RKO (cell line): ENCODE measurements around the gene FCGR1A.
"Not testable (repeated sequence)": the region's sequence is repeated elsewhere in the genome, so short reads cannot be mapped to it uniquely, and the experiment has no call there.

Experiments used
- DNase-seq: peaks from one replicate; pipeline ENCODE4 v3.0.0-alpha.2; 2016; ENCODE audit warnings: low spot score

Gene FCGR1A

GRCh38 chr1:149777084-149777483 lies 5.4 kb upstream of the FCGR1A start:
- DNase-seq, result not testable (repeated sequence)

- DNase-seq, result not testable (repeated sequence)
Measured at GRCh38 chr1:149778313-149778712, 4.2 kb upstream of the FCGR1A start.

GRCh38 chr1:149781413-149781984 lies 995 bp upstream of the FCGR1A start:
- DNase-seq, result not testable (repeated sequence)

- DNase-seq, result not testable (repeated sequence)
Measured at GRCh38 chr1:149783289-149783688, 795 bp downstream of the FCGR1A start.

- DNase-seq, result not testable (repeated sequence)
Measured at GRCh38 chr1:149783868-149784267, 1.4 kb downstream of the FCGR1A start.

- not testable (repeated sequence) for DNase-seq
Measured at GRCh38 chr1:149787688-149788451, 5.4 kb downstream of the FCGR1A start.

GRCh38 chr1:149792502-149792901 lies 10.0 kb downstream of the FCGR1A start:
- peak; percentile 54 for DNase-seq

- peak; percentile 64 for DNase-seq
Measured at GRCh38 chr1:149792912-149793515, 10.5 kb downstream of the FCGR1A start.

- not testable (repeated sequence) for DNase-seq
Measured at GRCh38 chr1:149793885-149794284, 11.4 kb downstream of the FCGR1A start.

- DNase-seq, result not testable (repeated sequence)
Measured at GRCh38 chr1:149801628-149802027, 19.1 kb downstream of the FCGR1A start.

GRCh38 chr1:149804417-149805080 lies 22.1 kb downstream of the FCGR1A start:
- not testable (repeated sequence) for DNase-seq

- not testable (repeated sequence) for DNase-seq
Measured at GRCh38 chr1:149810697-149811405, 28.4 kb downstream of the FCGR1A start.

- peak; percentile 74 for DNase-seq
Measured at GRCh38 chr1:149811514-149811889, 29.0 kb downstream of the FCGR1A start.

GRCh38 chr1:149811890-149812829 lies 29.7 kb downstream of the FCGR1A start:
- peak; percentile 93 for DNase-seq

- DNase-seq, result peak; percentile 83
Measured at GRCh38 chr1:149812893-149813801, 30.7 kb downstream of the FCGR1A start.

GRCh38 chr1:149820387-149820786 lies 37.9 kb downstream of the FCGR1A start:
- DNase-seq, result not testable (repeated sequence)

- not testable (repeated sequence) for DNase-seq
Measured at GRCh38 chr1:149826555-149826954, 44.1 kb downstream of the FCGR1A start.

- not testable (repeated sequence) for DNase-seq
Measured at GRCh38 chr1:149831764-149832315, 49.3 kb downstream of the FCGR1A start.
